ENCODE results near the gene RAB28.
A peak's percentile ranks its signal among the peaks of the same experiment; 100 is the strongest.

RAB28 gene

DNA sequence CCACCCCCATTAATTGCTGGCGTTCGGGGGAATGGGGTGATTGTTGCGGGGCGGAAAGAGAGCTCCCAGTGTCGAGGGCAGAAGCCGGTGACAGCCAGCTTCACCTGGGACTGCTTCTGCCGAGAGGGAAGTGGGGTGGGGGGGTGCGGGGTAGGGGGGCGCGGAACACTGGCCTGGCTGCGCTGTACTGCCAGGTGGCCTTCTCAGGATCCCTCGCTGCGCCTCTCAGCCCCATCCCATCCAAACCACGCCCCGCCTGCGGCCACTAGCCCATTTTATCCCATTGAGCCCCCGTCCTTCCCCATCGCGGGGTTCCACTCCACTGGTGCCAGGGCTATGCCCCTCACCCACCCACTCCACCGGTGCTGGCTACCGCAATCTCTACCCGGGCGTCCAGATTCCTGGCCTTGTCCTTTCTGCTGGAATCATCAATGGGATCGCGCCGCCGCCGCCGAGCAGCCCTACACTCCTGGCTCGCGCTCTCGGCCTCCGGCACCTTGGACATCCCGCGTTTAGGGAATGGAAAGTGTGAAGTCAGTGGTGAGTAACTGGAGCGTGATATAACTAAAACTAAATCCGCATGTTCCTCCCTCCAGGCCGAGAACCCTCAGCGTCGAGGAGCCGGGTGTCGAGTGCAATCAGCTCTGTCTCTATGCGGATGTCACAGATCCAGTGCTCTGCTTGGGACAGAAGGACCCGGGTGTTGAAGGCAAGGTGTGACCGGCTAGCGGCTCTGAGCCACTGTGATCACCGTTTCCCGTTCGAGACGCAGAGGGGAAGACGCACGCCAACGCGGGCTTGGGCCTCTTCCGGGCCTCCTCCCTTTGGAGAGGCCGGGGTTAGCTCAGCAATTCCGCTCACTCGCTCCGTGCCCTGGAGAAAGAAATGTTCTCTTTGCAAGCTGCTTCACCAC, 39.7 kb upstream of the RAB28 start:
- CTCF ChIA-PET = interaction anchor here (0.9 to 3.3 kb wide), 4 partner anchors 11 to 93 kb away, joined by 3 to 7 read pairs (median 4); no protein-coding TSS in a partner anchor
- POLR2A ChIA-PET = no interaction called here
- peak; percentile 9 for DNase-seq (ENCODE audit: extremely low spot score)
- no peak for TF ChIP-seq CTCF (IDR thresholded peaks at IDR 0.05; ENCODE audit: control extremely low read depth, extremely low read depth, low read depth, missing control alignments)

DNA sequence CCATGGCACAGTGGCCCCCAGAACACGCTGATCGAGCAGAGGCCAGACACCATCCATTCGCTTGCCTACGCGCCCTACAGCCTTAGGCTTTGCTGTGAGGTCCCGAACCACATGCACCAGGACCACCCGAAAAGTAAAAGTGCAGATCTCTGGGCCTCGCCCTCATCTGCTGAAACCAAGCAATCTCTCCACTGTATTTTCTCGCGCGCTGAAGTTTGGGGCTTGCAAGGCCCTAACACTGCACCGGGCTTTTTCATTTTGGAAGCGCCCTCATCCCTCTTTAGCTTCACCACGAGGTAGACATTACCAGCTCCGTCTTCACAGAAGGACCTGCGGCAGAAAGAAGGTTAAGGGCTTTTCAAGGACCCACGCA, 39.0 kb upstream of the RAB28 start:
- CTCF ChIA-PET = interaction anchor here (2.7 to 3.3 kb wide), 2 partner anchors 11 to 15 kb away, joined by 7 to 9 read pairs; no protein-coding TSS in a partner anchor
- POLR2A ChIA-PET = no interaction called here
- TF ChIP-seq CTCF (IDR thresholded peaks at IDR 0.05; ENCODE audit: control extremely low read depth, extremely low read depth, low read depth, missing control alignments) = no peak
- no peak for DNase-seq (ENCODE audit: extremely low spot score)

DNA sequence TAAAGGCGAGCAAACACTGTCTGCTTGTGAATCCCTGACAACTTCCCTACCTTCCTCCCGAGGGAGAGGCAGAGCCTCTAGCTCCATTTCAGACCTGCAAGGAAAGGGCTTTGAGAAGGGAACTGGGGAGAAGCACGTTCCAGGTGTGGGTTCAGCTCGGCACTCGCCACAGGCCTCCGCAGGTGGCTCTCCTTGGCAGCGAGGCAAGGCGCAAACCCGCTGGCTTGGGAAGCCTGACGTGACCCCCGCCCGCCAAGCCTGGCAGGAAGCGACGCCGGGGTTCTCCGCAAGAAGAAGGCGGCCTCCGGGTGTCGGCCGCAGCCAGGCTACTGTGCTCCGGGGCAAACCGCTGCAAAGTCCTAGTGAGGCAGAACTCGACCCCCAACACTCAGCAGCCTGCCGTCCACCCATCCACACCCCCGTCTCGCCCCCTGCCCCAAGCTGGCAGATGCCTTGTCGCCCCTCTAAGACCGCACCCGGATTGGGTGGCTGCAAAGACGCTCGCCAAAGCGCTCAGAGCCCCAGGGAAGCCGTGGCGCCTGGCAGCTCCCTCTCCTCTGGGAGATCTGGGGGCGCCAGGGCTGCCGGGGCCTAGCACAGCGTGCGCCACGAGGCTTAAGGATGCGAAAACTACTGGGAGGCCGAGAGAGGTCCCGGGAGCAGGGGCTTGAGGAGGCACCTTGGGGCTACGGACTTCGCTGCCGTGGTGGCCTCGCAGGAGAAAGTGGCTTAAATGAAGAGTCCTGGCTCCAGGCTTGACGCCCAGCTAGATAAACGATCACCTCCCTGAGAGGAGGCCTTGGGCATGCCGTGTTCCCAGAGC, 38.4 kb upstream of the RAB28 start:
- ChIA-PET CTCF (interaction anchor here (1.1 to 3.3 kb wide), 5 partner anchors 10 to 321 kb away, joined by 3 to 9 read pairs (median 4); no protein-coding TSS in a partner anchor), POLR2A (no interaction called here)
- TF ChIP-seq CTCF (IDR thresholded peaks at IDR 0.05; ENCODE audit: control extremely low read depth, extremely low read depth, low read depth, missing control alignments) = no peak
- peak; percentile 17 for DNase-seq (ENCODE audit: extremely low spot score)

- no peak for TF ChIP-seq CTCF (IDR thresholded peaks at IDR 0.05; ENCODE audit: control extremely low read depth, extremely low read depth, low read depth, missing control alignments)
- ChIA-PET POLR2A (no interaction called here), CTCF (interaction anchor here (1.1 to 2.7 kb wide), 3 partner anchors 9 to 320 kb away, joined by 3 to 9 read pairs (median 9); no protein-coding TSS in a partner anchor)
- no peak for DNase-seq (ENCODE audit: extremely low spot score)
Measured at GRCh38 chr4:13521047-13521446, 36.9 kb upstream of the RAB28 start.

- ChIA-PET CTCF (no interaction called here), POLR2A (no interaction called here)
- DNase-seq (ENCODE audit: extremely low spot score) = no peak
- no peak for TF ChIP-seq CTCF (IDR thresholded peaks at IDR 0.05; ENCODE audit: control extremely low read depth, extremely low read depth, low read depth, missing control alignments)
Measured at GRCh38 chr4:13516315-13516860, 32.2 kb upstream of the RAB28 start.

GRCh38 chr4:13515268-13515667, 31.1 kb upstream of the RAB28 start:
- ChIA-PET CTCF (interaction anchor here (0.8 kb wide), 1 partner anchor 785 kb away, joined by 3 read pairs; no protein-coding TSS in a partner anchor), POLR2A (no interaction called here)
- no peak for DNase-seq (ENCODE audit: extremely low spot score)

More at GRCh38 chr4:13515268-13515667, 31.1 kb upstream of the RAB28 start:
- no peak for TF ChIP-seq CTCF (IDR thresholded peaks at IDR 0.05; ENCODE audit: control extremely low read depth, extremely low read depth, low read depth, missing control alignments)

All from GM10248 (cell line).